ENCODE data around the gene LRP5. TPM values are rescaled to one million over a fixed set of nuclear protein-coding genes. Genes with fewer than 3 reads are reported as not detected.

LRP5 gene
- total RNA-seq, 4 donors from 2014 or later: 19.1 to 86.2 (median 43.9) TPM

GRCh38 chr11:68349461-68350249 lies 37.3 kb downstream of the LRP5 start:
- intact Hi-C loops (cut with DNase I; ENCODE audit: low total_unique reads): no loop called here
- no peak for TF ChIP-seq CTCF (IDR thresholded peaks at IDR 0.05)
- no peak for TF ChIP-seq POLR2A (IDR thresholded peaks at IDR 0.05)
- no peaks in the 10 kb centered on the region for H3K27me3 ChIP-seq
- H3K27ac ChIP-seq: no peak overlapping the region
- peaks cover 11 to 25% of the 10 kb centered on the region in 2 donors for H3K4me1 ChIP-seq
- H3K9me3 ChIP-seq: no peaks in the 10 kb centered on the region
- H3K4me3 ChIP-seq: no peak overlapping the region
- DNase-seq: no peak
- H3K36me3 ChIP-seq: no peaks in the 10 kb centered on the region

DNA sequence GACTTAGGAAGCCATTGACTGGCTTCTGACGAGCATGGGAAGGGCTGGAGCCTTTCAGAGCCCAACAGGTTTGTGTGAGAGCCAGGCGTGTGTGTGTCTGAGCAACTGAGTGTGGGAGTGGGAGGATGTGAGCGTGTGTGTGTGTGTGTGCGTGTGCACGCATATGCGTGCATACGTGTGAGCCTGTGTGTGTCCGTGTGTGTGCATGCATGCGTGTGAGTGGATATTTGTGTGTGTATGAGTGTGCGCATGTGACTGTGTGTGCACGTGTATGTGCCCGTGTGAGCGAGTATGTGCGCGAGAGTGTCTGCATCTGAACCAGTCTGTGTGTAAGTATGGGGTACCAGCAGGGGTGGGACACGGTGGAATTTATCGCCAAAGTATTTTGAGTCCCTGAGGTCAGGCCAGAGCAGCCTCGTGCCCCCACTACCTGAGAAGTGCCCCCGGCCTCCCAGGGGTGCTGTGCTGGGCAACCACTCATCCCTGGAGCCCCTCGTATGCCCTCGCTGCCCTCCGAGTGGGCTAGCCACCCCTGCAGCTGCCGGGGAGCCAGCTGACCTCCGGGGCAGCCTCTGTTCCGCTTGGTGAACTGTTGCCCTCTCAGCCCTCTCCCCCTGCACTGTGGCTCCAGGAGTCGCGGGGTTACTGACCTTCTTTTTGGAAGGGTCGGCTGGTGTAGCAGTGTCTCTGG lies 38.5 kb downstream of the LRP5 start:
- no peak for TF ChIP-seq POLR2A (IDR thresholded peaks at IDR 0.05)
- no peak for TF ChIP-seq CTCF (IDR thresholded peaks at IDR 0.05)
- no peaks in the 10 kb centered on the region for H3K9me3 ChIP-seq
- peaks cover 11 to 25% of the 10 kb centered on the region in 2 donors for H3K4me1 ChIP-seq
- DNase-seq: no peak
- intact Hi-C loops (cut with DNase I; ENCODE audit: low total_unique reads): no loop called here
- H3K27ac ChIP-seq: peak overlapping the region in 1 of 2 donors; percentile 7
- no peaks in the 10 kb centered on the region for H3K36me3 ChIP-seq
- no peaks in the 10 kb centered on the region for H3K27me3 ChIP-seq
- H3K4me3 ChIP-seq: no peak overlapping the region

GRCh38 chr11:68351450-68352275 lies 39.3 kb downstream of the LRP5 start:
- intact Hi-C loops (cut with DNase I; ENCODE audit: low total_unique reads): no loop called here
- TF ChIP-seq POLR2A (IDR thresholded peaks at IDR 0.05) (no peak), CTCF (IDR thresholded peaks at IDR 0.05) (no peak)
- Histone ChIP-seq H3K36me3 (no peaks in the 10 kb centered on the region), H3K4me3 (no peak overlapping the region), H3K9me3 (no peaks in the 10 kb centered on the region), H3K4me1 (peaks cover 11 to 19% of the 10 kb centered on the region in 2 donors), H3K27ac (peak overlapping the region; percentile 89 to 97), H3K27me3 (no peaks in the 10 kb centered on the region)
- DNase-seq: no peak

GRCh38 chr11:68352591-68352990 lies 40.2 kb downstream of the LRP5 start:
- TF ChIP-seq POLR2A (IDR thresholded peaks at IDR 0.05) (no peak), CTCF (IDR thresholded peaks at IDR 0.05) (no peak)
- Histone ChIP-seq H3K27ac (peak overlapping the region; percentile 89 to 97), H3K4me3 (no peak overlapping the region), H3K9me3 (no peaks in the 10 kb centered on the region), H3K36me3 (no peaks in the 10 kb centered on the region), H3K27me3 (no peaks in the 10 kb centered on the region), H3K4me1 (peaks cover 11 to 14% of the 10 kb centered on the region in 2 donors)
- intact Hi-C loops (cut with DNase I; ENCODE audit: low total_unique reads): no loop called here
- DNase-seq: no peak
